ENCODE measurements around the gene DNPEP.
A peak's percentile ranks its signal among the peaks of the same experiment; 100 is the strongest.
"Not testable (repeated sequence)": the region's sequence is repeated elsewhere in the genome, so short reads cannot be mapped to it uniquely, and the experiment has no call there.

DNPEP gene

GRCh38 chr2:219419012-219419324, 31.3 kb upstream of the DNPEP start:
- no peak for DNase-seq

GRCh38 chr2:219418155-219419011, 30.7 kb upstream of the DNPEP start, which contains the start of gene DES:
TSS of gene DES (plus strand) at chr2:219418377. CDS start at chr2:219418463, 86 bp downstream.
- no peak for DNase-seq

- DNase-seq: no peak
Observed at GRCh38 chr2:219417374-219417773, 29.7 kb upstream of the DNPEP start.

GRCh38 chr2:219416938-219417337, 29.2 kb upstream of the DNPEP start:
- no peak for DNase-seq

GRCh38 chr2:219416235-219416602, 28.5 kb upstream of the DNPEP start:
- no peak for DNase-seq

GRCh38 chr2:219415580-219416234, 28.0 kb upstream of the DNPEP start:
- no peak for DNase-seq

- DNase-seq: no peak
Observed at GRCh38 chr2:219414857-219415256, 27.1 kb upstream of the DNPEP start.

- no peak for DNase-seq
Observed at GRCh38 chr2:219410390-219410789, 22.7 kb upstream of the DNPEP start.

GRCh38 chr2:219409619-219410018, 21.9 kb upstream of the DNPEP start:
- DNase-seq: no peak

GRCh38 chr2:219408631-219409030, 20.9 kb upstream of the DNPEP start:
- no peak for DNase-seq

GRCh38 chr2:219408204-219408603, 20.5 kb upstream of the DNPEP start:
- DNase-seq: no peak

GRCh38 chr2:219407343-219407742, 19.6 kb upstream of the DNPEP start:
- DNase-seq: not testable (repeated sequence)

GRCh38 chr2:219406861-219407230, 19.1 kb upstream of the DNPEP start:
- DNase-seq: no peak

- no peak for DNase-seq
Observed at GRCh38 chr2:219405958-219406860, 18.5 kb upstream of the DNPEP start.

GRCh38 chr2:219405451-219405850, 17.7 kb upstream of the DNPEP start:
- no peak for DNase-seq

- DNase-seq: no peak
Observed at GRCh38 chr2:219404954-219405353, 17.2 kb upstream of the DNPEP start.

- DNase-seq: no peak
Observed at GRCh38 chr2:219404291-219404910, 16.7 kb upstream of the DNPEP start.

- DNase-seq: no peak
Observed at GRCh38 chr2:219403861-219404260, 16.1 kb upstream of the DNPEP start.

- peak; percentile 57 to 66 for DNase-seq
Observed at GRCh38 chr2:219402665-219403515, 15.2 kb upstream of the DNPEP start.

- DNase-seq: no peak
Observed at GRCh38 chr2:219401606-219402005, 13.9 kb upstream of the DNPEP start.

- DNase-seq: no peak
Observed at GRCh38 chr2:219400562-219400961, 12.8 kb upstream of the DNPEP start.

Measured in activated T-cell treated with anti-CD3 and anti-CD28 coated beads, Interleukin-2, amount 50 U/mL, for 48 hours (primary cell).